Chondrocyte (in vitro differentiated cells): ENCODE measurements around the gene SLC37A3. TPM values are rescaled to one million over a fixed set of nuclear protein-coding genes. Genes with fewer than 3 reads are reported as not detected.

Source experiments
- DNase-seq: peaks from one replicate; pipeline ENCODE4 v3.0.0; 2021; ENCODE audit warnings: mixed read lengths, low spot score
- H3K27ac Mint-ChIP-seq: one replicate; pipeline ENCODE4 v1.8.0; 2021; ENCODE audit warnings: mild to moderate bottlenecking, moderate library complexity, mixed read lengths; ENCODE audit not compliant: unreplicated experiment
- H3K27me3 Mint-ChIP-seq: 2 replicates; pipeline ENCODE4 v1.8.0; 2021; ENCODE audit warnings: low read depth, mixed read lengths
- H3K36me3 Mint-ChIP-seq: 2 replicates; pipeline ENCODE4 v1.8.0; 2021; ENCODE audit warnings: low read depth, mixed read lengths
- H3K4me1 Mint-ChIP-seq: 2 replicates; pipeline ENCODE4 v1.8.0; 2021; ENCODE audit warnings: low read depth, mild to moderate bottlenecking, mixed read lengths
- H3K4me3 Mint-ChIP-seq: one replicate; pipeline ENCODE4 v1.8.0; 2021; ENCODE audit warnings: mild to moderate bottlenecking, moderate library complexity, mixed read lengths; ENCODE audit not compliant: unreplicated experiment
- H3K9me3 Mint-ChIP-seq: 2 replicates; pipeline ENCODE4 v1.8.0; 2021; ENCODE audit warnings: low read depth, mixed read lengths
- CTCF ChIP-seq: fragments of 200-600 bp; sonication (generic); IDR thresholded peaks from 2 replicates; pipeline ENCODE4 v1.5.0; 2021; ENCODE audit warnings: antibody characterized with exemption, mild to moderate bottlenecking, moderate library complexity
- total RNA-seq: library from RNA; stranded (reverse); gene quantifications from 3 replicates; pipeline ENCODE4 v1.2.1, GENCODE V29; 2021

SLC37A3 gene
- total RNA-seq, 1 donor from 2014 or later: 68.1 TPM

DNA sequence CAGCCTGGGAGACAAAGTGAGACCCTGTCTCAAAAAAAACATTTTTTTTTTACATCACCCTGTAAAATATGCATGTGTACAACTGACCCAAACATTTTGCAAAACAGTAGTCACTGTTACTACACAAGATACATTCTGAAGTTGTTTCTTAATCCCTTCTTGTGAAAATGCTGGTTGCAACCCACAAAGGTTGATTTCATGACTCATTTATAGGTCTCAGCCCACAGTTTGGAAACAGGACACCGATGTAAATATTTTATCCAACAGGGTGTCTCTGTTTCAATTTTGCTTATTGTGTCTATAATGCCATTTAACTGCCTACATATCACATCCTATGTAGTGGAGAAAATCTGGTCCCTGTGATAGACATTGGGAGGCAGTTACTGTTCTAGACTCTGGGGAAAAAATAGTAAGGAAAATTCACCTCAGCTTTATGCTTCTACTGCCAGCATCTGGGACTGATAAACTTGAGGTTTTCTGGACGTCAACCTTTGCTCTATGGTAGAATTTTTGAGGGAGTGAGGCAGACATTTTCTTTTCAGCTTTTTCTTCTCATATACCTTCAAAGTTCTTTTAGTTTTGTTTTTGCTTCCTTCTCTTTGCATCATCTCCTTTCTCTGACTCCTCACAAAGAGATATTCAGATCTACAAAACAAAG lies 4.0 kb upstream of the SLC37A3 start:
- no peak for DNase-seq
- no peak overlapping the region for H3K4me3 Mint-ChIP-seq
- no peak overlapping the region for H3K27ac Mint-ChIP-seq
- H3K27me3 Mint-ChIP-seq: peaks cover 17% of the 10 kb centered on the region
- no peaks in the 10 kb centered on the region for H3K36me3 Mint-ChIP-seq
- TF ChIP-seq CTCF: no peak
- no peaks in the 10 kb centered on the region for H3K9me3 Mint-ChIP-seq
- peaks cover 20% of the 10 kb centered on the region for H3K4me1 Mint-ChIP-seq

- Mint-ChIP-seq H3K27ac (no peak overlapping the region), H3K27me3 (peaks cover 17% of the 10 kb centered on the region), H3K36me3 (no peaks in the 10 kb centered on the region), H3K4me1 (peaks cover 35% of the 10 kb centered on the region), H3K4me3 (no peak overlapping the region), H3K9me3 (no peaks in the 10 kb centered on the region)
- no peak for DNase-seq
- TF ChIP-seq CTCF: no peak
These were observed 2.1 kb upstream of the SLC37A3 start for GRCh38 chr7:140400381-140400780.

DNA sequence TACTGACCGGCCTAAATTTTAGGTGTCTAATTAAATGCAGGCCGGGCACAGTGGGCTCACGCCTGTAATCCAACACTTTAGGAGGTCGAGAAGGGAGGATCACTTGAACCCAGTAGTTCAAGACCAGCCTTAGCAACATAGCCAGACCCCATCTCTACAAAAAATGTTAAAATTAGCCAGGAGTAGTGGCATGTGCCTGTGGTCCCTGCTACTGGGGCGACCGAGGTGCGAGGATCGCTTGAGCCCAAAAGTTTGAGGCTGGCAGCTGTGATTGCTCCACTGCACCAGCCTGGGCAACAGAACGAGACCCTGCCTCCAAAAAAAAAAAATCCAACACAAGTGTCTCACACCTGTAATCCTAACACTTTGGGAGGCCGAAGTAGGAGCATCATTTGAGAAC lies 491 bp upstream of the SLC37A3 start:
- Mint-ChIP-seq H3K9me3 (no peaks in the 10 kb centered on the region), H3K4me1 (peaks cover 27% of the 10 kb centered on the region), H3K27ac (peak overlapping the region; percentile 27)

DNA sequence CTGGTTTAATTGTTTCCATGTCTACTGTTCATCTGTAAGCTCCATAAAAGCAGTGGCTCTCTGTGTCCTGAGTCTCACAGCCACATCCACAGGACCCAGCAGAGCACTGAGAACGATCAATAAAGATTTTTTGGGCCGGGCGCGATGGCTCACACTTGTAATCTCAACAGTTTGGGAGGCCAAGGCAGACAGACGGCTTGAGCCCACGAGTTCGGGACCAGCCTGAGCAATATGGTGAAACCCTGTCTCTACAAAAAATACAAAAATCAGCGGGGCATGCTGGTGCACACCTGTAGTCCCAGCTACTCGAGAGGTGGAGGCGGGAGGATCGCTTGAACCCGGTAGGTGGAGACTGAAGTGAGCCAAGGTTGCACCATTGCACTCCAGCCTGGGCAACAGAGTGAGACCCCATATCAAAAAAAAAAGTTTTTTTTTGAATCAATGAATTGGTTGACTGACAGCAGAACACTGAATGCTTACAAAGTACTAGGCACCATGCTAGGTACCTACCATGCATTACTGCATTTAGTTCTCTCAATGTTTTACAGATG lies 4.5 kb downstream of the SLC37A3 start:
- Mint-ChIP-seq H3K4me1 (peaks cover 23% of the 10 kb centered on the region), H3K27me3 (peaks cover 1% of the 10 kb centered on the region), H3K4me3 (no peak overlapping the region), H3K27ac (no peak overlapping the region), H3K36me3 (no peaks in the 10 kb centered on the region), H3K9me3 (no peaks in the 10 kb centered on the region)
- no peak for TF ChIP-seq CTCF
- peak; percentile 17 for DNase-seq

More for the DNA sequence above, 491 bp upstream of the SLC37A3 start:
- Mint-ChIP-seq H3K36me3 (no peaks in the 10 kb centered on the region), H3K4me3 (peak overlapping the region; percentile 89), H3K27me3 (peaks cover 13% of the 10 kb centered on the region)
- peak; percentile 58 for DNase-seq
- no peak for TF ChIP-seq CTCF

GRCh38 chr7:140391634-140392033 lies 6.7 kb downstream of the SLC37A3 start:
- no peaks in the 10 kb centered on the region for H3K9me3 Mint-ChIP-seq
- peaks cover 10% of the 10 kb centered on the region for H3K4me1 Mint-ChIP-seq
- TF ChIP-seq CTCF: no peak
- DNase-seq: no peak
- no peaks in the 10 kb centered on the region for H3K36me3 Mint-ChIP-seq
- H3K27me3 Mint-ChIP-seq: no peaks in the 10 kb centered on the region
- H3K27ac Mint-ChIP-seq: no peak overlapping the region
- H3K4me3 Mint-ChIP-seq: no peak overlapping the region
